PFSK-1 (cell line): ENCODE data around the gene TRIM46.

Source experiments
- FOXP2 ChIP-seq: optimal IDR thresholded peaks from 2 replicates; pipeline ENCODE3; 2011; ENCODE audit warnings: borderline replicate concordance, control low read depth, inconsistent platforms; ENCODE audit not compliant: insufficient read depth; ENCODE audit errors: extremely low read length, extremely low read depth
- POLR2AphosphoS5 ChIP-seq: IDR thresholded peaks from 2 replicates; pipeline ENCODE4 v1.6.1; 2012; ENCODE audit warnings: low read depth, mild to moderate bottlenecking, control low read depth, low read length, moderate library complexity
- REST ChIP-seq, 2 experiments: IDR thresholded peaks; 2 replicates each; pipeline versions ENCODE4 v1.6.1 to v1.8.0; 2011 to 2012; ENCODE audit warnings: low read depth in 2 of 2, low read length in 2 of 2, control low read depth in 1 of 2, inconsistent platforms in 1 of 2, mild to moderate bottlenecking in 1 of 2, moderate library complexity in 1 of 2; ENCODE audit not compliant: insufficient read depth in 1 of 2
- SIN3A ChIP-seq: IDR thresholded peaks from 2 replicates; pipeline ENCODE4 v1.6.1; 2012; ENCODE audit warnings: mild to moderate bottlenecking, low read length, moderate library complexity, borderline replicate concordance; ENCODE audit not compliant: insufficient read depth
- TAF1 ChIP-seq: IDR thresholded peaks from 2 replicates; pipeline ENCODE4 v1.6.1; 2012; ENCODE audit warnings: low read length, control low read depth, borderline replicate concordance; ENCODE audit not compliant: insufficient read depth

GRCh38 chr1:155223047-155223446, 49.4 kb downstream of the TRIM46 start:
- no peak for TF ChIP-seq POLR2AphosphoS5
- no peak for TF ChIP-seq REST (IDR thresholded peaks at IDR 0.05; ENCODE audit: insufficient read depth in 1 of 2, low read depth in 2 of 2, low read length in 2 of 2)
- TF ChIP-seq FOXP2, result no peak
- no peak for TF ChIP-seq SIN3A
- no peak for TF ChIP-seq TAF1
